NOMO-1 treated with dmso at 0.1 percent for 144 hours (cell line): ENCODE results near the gene HIVEP1.
"Not testable (repeated sequence)": the region's sequence is repeated elsewhere in the genome, so short reads cannot be mapped to it uniquely, and the experiment has no call there.

ENCODE experiments used
- DNase-seq: peaks from one replicate; lab custom pipeline; 2025; ENCODE audit not compliant: unreplicated experiment; lab: John Stamatoyannopoulos, UW

HIVEP1 gene

DNA sequence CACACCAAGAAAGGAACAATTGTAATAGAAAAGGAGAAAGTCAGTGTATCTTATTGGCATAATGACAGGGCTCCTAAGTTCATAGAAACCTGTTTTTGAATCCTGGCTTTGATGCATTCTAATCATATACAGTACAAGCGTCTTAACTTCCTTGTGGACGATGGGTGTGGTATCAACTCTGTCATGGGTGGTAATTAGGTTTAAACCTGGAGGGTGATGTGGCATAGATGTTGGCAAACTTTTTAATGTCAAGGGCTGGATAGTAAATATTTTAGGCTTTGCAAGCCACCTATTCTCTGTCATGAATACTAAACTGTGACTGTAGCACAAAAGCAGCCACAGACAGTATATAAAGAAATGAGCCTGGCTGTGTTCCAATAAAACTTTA, 139.3 kb downstream of the HIVEP1 start:
- DNase-seq = no peak

DNA sequence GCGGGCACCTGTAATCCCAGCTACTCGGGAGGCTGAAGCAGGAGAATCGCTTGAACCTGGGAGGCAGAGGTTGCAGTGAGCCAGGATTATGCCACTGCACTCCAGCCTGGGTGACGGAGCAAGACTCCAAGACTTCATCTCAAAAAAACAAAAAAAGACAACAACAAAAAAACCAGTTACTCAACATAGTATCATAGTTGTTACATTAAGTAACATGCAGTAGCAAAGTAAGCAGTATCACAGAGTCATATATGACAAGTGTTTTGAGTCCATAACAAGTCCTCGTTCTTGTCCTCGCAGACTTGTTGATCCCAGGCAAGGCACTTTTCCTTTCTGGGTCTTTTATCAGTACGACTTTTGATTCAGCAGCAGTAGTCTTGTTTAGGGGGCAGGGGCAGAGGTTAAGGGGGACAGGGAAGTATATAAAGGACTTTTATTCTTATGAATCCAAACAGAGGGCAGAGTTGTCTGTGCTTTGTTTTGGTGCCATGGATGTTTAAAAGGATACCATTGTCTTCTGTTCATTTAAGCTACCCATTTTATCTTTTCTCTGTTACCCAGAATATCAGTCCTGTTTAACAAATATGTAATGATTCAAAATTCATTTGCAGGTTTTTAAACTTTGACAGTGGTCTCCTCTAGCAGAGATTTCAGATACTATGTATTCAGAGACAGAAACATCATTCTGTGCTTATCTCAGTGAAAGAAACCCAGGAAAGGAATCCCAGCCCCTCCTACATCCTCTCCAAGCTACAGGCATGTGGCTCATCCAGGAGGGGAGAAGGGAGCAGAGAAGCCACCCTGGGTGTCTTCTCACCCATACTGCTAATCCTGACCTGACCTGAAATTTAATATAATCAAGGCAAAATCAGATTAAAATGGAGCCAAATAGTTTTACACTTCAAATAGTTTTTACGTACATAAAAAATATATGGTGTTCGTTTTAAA, 140.2 kb downstream of the HIVEP1 start:
- DNase-seq = no peak

DNA sequence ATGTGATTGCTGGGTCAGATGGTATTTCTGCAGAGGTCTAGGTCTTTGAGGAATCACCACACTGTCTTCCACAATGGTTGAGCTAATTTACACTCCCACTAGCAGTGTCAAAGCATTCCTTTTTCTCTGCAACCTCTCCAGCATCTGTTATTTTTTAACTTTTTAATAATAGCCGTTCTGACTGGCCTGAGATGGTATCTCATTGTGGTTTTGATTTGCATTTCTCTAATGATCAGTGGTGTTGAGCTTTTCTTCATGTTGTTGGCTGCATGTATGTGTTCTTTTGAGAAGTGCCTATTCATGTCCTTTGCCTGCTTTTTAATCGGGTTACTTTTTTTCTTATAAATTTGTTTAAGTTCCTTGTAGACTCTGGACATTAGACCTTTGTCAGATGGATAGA, 143.7 kb downstream of the HIVEP1 start:
- not testable (repeated sequence) for DNase-seq

DNA sequence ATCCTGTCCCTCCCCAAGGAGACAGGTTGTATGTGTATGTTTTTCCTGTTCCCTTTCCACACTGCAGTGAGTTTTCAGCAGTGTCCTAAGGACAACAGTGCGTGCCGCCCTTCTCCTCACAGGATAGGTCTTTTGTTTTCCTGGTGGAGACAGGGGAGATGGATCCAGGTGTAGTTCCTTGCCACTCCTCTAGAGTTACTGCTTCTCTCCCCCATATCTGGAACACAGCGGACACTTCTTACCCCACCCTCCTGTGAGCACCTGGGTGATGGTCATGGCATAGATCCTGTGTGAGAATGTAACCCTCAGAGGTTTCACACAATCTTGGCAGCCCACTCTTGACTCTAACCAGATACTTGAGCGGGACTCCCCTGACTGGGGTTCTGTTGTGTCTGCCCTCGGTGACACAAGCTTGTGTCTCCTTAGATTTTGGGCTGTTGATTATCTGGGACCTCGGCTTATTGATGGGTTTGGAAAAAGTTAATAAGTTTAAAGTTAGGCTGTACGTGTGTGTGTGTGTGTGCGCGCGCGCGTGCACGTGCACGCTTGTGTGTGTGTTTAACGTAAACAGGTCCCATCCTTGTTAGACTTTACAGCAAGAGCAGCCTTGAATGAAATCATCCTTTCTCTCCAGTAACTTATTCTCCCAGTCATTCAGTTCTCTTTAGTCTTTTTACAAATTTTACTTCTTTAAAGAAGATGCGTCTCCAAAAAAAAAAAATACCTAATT, 146.7 kb downstream of the HIVEP1 start:
- no peak for DNase-seq

DNA sequence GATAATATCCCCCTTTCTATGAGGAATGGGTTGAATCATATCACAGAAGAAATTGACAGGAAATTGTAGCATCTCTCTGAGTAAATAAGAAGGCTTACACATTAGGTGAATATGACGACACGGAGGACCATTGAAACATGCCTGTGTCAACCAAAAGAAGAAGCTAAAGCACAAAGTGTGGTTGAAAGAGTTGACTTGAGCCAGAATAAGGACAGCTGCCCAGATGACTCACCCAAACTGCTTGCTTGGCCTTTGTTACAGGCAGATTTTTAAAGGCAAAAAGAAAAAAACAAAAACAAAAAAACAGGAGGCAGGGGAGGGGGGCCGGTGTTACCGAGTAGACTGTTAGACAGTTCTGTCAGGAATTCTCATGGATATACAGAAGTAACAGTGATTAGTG, 148.2 kb downstream of the HIVEP1 start:
- peak; percentile 27 for DNase-seq

DNA sequence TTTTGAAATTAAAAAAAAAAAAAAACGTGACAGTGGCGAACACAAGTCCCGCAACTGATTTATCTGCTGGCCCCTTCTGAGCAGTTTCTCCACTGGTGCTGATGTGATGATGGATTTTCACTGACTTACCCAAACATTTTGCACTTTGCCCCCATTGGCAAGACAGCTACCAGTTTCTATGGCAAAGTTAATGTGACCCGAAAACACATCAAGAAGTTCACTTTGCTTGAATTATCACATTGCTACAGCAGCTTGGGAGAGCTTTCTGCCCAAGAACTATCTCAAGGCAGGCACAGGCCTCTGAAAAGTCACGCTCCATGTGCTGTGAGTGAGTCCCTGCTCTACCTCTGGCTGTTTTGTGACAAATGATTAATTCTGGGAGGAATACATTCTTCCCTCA, 150.1 kb downstream of the HIVEP1 start:
- no peak for DNase-seq

DNA sequence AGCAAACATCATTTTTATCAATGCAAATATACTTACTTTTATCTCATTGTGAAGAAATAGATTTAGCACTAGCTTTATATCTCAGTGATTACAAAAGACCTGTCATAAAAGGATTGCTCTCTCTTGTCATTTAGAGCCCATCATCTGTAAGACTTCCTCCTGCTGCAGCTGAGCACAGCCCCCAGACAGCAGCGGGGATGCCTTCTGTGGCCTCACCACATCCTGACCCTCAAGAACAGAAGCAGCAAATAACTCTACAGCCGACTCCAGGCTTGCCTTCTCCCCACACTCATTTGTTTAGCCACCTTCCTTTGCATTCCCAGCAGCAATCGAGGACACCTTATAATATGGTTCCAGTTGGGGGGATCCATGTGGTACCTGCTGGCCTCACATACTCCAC, 151.0 kb downstream of the HIVEP1 start:
- DNase-seq = peak; percentile 64

DNA sequence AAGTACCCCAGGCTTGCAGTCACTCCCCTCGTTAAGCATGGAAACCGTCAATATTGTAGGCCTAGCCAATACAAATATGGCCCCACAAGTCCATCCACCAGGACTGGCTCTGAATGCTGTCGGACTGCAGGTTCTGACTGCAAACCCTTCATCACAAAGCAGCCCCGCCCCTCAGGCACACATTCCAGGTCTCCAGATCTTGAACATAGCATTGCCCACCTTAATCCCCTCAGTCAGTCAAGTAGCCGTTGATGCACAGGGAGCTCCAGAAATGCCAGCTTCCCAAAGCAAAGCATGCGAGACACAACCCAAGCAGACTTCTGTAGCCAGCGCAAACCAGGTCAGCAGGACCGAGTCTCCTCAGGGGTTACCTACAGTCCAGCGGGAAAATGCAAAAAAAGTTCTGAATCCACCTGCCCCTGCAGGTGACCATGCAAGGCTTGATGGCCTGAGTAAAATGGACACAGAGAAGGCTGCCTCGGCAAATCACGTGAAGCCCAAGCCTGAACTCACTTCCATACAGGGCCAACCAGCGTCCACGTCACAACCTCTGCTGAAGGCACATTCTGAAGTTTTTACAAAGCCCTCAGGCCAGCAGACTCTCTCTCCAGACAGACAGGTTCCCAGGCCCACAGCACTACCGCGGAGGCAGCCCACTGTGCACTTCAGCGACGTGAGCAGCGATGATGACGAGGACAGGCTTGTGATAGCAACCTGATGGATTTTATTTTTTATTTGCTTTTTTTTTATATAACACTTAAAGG, 151.8 kb downstream of the HIVEP1 start:
- DNase-seq = no peak

DNA sequence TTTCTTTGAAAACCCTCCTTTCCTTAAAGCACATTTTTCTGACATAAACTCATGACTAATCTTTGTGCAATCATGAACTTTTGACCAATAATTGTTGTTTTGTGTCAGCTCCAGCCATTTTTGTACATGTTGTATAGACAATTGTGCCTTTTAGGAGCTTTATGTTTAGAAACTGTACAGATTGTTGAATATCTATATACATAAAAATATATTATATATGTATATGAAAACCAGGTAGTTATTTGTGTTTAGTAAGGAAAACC, 152.3 kb downstream of the HIVEP1 start:
- no peak for DNase-seq

DNA sequence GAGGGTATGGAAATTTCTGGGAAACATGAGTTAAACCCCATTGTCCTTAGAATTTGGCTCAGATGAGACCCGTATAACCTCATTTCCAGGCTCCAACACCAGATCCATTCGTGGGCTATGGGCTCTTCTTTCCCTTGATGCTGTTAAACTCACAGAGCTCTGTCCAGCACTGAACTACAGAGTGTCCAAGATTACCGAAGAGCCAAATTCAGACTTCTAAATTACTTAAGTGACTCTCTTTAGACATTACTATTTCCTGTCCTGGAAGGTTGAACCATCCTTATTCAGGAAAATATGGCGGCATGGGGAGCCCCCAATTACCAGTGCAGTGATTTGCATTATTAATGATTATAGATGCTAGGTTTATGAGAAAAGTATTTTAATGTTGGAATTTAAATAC, 153.2 kb downstream of the HIVEP1 start:
- DNase-seq = no peak

DNA sequence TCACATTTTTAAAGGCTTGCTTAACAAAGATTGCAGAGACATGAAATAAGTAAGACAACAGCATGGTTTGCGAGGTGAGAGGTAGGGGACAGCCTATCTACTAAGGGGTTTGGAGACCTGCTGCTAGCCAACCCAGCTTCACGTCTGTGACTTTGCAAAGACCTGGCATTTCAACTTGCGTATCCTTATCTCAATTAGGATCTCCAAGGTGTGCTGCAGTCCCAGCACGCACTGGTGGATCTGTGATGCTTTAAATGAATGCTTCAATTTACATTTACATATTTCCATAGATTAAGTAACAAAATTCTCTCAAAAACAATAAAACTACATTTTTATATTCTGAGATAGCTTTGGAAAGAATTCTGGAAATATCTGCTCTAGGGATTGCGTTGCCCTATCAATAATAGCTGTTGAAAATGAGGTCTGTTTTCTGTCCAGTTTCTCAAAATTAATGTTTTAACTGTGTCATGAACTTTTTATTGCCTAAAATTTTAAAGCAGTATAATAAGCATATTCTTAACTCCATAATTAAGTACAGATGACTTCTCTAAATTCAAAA, 153.7 kb downstream of the HIVEP1 start:
- no peak for DNase-seq

DNA sequence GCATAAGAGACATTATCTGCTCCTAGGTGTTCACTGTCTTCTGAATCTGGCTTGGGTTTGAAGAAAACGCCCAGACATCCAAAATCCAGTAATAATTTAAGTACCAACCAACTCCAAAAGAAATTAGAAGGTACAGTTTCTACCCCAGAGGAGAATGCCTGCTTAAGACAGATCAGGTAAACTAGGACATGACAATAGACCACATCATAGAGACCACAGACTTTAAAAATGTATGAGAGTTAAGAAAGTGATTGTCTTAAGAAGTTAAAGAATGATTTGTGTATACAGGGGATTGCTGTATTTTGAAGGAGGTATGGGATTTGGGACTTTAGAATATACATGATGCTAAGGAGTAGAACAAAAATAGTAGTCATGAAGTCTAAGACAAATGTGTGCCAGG, 157.3 kb downstream of the HIVEP1 start:
- no peak for DNase-seq

DNA sequence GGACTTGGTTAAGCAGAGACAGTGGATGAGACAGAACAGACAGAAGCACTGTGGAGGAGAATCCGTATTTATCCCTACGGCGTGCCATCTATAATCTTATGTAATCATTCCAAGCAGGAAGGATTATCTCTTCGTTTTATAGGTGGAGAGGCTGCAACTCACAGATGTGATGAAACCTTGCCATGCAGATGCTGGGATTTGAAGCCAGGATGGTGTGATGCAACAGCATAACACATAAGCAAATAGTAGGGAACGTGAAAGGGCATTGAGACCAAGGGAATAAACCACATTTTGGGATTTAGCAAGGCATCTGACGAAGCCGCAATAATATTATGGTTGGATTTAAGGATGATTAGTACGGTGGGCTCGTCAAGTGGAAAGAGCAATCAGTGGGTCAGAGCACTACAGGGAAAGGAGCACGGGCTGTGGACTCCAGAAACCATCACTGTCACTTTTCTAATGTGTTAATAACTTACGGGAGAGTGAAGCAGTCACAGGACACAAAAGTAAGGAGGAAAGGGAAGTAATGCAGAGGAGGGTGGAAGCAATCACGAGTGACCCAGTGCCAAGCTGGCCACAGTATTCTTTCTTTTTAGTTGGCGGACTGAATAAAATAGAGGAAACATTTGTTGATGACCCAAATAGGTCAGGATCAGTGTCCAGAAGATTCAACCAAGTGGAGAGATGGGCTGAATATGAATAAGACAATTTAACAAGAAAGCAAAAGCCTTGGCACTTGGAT, 158.4 kb downstream of the HIVEP1 start:
- DNase-seq = no peak

DNA sequence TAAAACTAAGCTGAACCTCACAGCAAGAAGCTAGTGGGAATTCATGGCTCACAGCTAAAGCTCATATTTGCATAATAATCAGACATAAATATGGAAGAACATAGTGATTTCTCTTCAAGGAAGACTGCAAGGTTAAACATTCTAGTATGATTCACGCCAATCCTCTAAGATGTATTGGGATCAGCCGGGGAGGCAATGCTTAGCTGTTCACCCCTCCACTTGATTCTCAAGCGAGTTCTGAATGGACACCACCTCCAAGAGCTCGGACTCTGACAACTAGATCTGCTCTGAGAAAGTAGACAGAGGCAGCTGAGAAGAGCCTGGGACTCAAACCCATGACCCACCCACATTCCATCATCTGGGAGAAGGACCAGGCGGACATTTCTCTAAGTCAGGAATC, 159.6 kb downstream of the HIVEP1 start:
- no peak for DNase-seq

DNA sequence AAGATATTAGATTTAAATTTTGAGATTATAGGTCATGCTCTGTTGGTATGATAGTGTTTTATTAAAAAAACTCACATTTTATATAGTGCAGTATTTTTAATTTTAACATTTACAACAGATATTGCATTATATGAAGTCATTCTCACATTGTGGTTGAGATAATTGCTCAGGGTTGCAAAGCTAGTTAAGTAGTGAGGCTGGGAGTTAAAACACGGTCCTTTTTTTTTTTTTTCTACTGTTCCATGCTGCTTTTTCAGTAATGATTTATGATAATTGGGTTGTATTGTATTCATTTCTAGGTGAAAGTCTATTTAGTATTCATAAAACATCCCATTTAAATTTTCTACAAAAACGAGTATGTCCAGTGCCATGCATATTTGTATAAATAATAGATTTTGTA, 160.5 kb downstream of the HIVEP1 start:
- no peak for DNase-seq

DNA sequence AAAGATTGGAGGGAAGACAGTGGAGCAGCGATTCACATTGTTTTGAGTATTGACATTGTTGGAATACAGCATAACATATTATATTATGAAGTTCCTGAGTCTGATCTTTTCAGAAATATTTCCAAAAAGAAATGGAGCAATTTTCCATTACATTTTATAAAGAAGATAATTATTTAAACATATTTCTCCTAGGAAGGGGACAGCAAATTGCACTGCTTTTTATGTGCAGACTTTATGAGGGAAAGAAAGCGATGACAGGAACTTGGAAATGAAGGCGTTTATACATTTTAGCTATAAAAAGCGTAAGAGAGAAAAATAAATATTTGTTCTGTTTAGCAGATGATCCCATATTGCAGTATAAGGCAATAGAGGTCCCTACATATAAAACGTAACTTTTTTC, 161.1 kb downstream of the HIVEP1 start:
- no peak for DNase-seq

DNA sequence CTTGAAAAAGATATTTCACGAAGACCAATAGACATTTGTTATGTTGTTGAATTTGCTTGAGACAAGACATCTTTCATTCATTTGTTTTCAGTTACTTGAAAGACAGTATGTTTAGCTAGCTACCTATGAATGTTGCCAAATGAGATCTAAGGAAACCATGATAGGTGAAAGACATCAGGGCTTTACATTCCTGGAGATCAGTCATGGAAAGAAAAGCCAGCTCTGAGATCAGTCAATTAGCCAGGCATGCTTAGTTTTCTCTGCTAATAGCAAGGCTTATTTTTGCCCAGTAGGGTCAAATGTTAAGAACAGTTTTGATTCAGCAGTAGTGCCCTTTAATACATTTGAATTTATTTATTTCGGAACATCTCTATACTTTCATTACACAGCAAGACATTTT, 161.5 kb downstream of the HIVEP1 start:
- no peak for DNase-seq

DNA sequence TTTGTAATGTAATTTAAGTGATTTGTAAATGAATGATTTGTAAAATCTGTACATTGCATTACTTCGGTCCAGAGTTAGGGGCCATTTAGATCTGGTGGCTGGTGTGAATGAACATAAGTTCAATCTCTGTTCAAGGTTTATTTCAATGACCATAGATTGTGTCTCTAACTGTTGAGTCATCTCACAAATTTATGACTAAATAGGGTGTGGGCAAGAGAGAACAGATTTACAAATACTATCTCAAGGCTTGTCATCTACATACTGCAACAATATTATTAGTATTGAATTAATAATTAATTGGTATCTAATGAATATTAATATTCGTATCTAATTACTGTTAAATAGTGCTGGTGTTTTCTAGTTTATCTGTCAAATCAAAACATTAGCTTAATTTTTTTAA, 162.8 kb downstream of the HIVEP1 start:
- DNase-seq = no peak

DNA sequence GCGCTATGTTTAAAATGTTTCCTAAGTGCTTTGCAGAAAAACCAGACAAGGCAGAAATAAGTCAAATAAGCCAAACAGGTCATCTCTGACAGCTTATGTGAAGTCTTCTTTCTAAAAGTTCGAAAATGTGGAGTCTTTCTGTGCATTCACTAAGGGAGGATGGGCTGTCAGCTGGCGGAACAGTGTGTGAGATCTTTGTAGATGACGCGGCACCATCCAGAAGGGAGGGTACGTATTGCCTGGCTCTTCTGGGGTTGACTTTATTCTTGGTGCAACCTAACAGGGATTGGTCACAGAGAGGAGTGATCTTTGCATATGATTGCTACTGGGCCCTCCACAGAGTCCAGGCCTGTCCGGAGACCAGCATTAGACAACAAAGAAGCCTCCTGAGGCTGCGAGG, 163.5 kb downstream of the HIVEP1 start:
- DNase-seq = no peak

DNA sequence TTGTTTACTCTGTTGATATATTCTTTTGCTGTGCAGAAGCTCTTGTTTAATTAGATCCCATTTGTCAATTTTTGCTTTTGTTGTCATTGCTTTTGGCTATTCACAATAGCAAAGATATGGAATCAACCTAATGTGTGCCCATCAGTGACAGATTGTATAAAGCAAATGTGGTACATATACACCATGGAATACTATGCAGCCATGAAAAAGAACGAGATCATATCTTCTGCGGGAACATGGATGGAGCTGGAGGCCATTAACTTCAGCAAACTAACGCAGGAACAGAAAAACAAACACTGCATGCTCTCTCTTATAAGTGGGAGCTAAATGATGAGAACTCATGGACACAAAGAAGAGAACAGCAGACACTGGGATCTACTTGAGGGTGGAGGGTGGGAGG, 164.7 kb downstream of the HIVEP1 start:
- not testable (repeated sequence) for DNase-seq

DNA sequence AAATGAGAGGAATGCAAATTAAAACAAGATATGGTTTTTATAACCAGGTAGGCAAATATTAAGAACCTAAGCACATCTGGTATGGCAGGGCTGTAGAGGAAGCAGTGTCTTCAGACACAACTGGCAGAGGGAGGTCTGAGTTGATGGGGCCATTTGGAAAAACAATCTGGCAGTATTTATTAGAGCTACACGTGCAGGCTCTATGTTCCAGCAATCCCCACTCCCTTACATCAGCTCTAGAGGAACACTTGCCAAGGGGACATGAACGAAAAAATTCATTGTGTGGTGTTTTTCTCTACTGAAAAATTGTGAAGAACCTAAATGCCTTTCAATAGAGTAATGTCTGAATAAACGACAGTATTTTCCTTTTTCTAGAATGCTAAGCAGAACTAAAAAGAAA, 166.4 kb downstream of the HIVEP1 start:
- no peak for DNase-seq
